ENCODE data around the gene ARHGAP27.

Gene ARHGAP27

DNA sequence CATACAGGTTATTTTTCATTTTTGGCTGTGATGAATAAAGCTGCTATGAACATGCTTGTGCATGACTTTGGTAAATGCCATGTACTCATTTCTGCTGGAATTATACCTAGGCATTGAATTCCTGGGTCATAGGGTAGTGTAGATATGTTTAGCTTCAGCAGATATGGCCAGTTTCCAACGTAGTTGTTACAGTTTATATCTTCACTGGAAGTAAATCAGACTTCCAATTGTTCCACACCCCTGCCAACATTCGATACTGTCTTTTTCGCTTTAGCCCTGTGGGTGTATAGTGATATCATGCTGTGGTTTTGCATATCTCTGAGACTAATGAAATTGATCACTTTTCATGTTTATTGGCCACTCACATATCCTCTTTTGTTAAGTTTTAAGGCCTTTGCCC lies 50.4 kb downstream of the ARHGAP27 start:
- no peak for DNase-seq

DNA sequence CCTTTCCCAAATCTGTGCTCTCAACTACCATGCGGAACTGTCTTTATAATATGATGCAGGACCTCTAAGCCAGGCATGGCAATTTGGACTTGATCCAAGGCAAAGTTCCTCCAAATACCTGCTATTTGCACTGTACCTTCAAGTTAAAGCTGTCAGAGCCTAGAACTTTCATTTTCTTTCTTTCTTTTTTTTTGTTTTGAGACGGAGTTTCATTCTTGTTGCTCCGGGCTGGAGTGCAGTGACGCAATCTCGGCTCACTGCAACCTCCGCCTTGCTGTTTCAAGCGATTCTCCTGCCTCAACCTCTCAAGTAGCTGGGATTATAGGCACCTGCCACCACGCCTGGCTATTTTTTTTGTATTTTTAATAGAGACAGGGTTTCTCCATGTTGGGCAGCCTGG lies 51.7 kb downstream of the ARHGAP27 start:
- DNase-seq, result no peak

DNA sequence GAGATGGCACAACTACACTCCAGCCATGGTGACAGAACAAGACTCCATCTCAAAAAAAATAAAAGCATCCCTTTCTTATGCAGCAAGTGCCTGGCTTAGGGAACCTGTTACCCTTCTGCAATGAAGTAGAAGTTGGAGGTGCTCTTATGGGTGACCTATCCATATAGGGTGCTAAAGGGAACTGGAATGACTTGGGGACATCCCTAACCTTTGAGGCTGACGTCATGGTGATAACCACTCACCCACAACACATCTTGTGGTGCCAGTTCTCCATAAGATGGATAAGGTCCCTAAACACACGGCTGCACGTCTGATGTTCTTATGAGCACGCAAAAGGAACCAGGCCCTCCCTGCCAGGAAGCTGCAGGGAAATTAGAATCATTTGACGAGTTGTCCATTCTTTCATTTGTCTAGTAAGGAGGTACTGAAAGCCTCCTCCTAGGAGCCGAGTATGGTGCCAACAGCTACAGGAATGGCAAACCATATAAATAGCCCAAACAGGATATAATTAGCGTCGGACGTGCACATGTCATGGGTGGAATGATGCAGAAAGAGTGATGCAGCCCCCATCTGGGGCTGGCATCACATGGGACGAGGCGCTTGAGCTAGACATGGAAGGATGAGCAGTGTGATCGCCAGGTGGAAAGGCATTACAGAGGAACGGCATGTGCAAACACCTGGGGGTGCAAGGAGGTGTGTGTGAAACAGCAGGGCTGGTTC lies 52.5 kb downstream of the ARHGAP27 start:
- DNase-seq, result no peak

DNA sequence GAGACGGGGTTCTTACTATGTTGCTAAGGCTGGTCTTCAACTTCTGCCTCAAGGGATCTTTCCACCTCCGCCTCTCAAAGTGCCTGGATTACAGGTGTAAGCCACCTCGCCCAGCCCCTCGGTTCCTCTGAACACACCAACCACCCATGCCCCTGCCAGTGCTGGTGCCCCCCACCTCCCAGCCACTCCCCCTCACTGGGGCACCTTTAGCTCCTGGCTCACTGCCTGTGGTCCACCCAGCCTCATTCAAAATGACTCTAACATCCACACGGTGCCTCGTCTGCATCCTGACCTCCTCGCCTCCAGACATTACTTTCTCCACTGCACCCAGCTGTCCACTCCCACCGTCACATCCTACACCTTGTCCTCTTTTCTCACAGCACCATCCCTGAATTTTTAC lies 55.3 kb downstream of the ARHGAP27 start:
- DNase-seq, result no peak

DNA sequence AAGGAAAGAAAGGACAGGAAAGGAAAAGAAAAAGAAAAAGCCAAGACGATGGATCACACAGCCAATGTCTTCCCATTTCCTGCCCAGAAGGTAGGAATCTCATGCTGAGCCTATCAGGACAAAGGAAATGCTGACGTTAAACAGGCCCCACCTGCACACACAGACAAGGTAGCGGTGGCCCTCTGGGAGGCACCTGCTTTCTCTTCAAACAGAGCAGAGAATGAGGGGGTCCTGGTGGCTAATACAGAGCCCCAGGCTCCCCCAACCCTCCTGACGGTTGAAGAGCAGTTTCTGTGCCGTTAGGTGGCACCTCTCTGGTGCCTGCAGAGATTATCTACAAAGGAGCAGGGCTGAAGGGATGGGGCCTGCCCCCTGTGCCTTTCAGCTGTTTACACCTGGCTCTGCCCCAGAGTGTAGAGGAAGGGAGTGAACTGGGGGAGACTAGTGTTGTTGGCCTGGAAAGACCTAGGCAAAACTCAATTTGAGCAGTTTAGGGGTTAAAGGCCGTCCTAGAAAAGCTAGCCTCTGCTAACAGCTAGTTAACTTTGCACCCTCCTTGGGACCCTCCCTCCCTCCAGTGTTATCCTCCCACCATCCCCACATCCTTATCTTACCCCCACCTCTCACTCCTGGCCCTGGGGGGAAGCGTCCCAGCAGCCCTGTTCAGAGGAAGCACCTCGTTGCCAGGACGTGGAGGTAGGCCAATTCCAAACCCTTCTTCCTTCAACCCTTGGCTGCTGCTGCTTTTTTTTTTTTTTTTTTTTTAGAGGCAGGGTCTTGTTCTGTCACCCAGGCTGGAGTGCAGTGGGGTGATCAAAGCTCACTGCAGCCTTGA lies 56.3 kb downstream of the ARHGAP27 start:
- DNase-seq, result no peak

DNA sequence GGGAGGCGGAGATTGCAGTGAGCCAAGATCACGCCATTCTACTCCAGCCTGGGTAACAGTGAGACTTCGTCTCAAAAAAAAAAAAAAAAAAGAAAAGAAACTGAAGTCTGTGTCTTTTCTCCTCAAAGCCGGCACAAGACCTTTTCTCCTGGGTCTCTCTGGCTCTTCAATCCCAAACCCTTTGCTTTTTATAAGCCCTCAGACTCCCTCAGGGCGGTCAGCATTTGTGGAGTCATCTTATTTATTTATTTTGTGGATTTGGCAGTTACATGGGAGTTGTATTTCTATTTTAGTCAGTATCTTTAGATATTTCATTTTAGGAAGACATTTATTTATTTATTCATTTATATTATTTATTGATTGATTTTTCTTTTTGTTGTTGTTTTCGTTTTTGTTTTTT lies 58.2 kb downstream of the ARHGAP27 start:
- no peak for DNase-seq

DNA sequence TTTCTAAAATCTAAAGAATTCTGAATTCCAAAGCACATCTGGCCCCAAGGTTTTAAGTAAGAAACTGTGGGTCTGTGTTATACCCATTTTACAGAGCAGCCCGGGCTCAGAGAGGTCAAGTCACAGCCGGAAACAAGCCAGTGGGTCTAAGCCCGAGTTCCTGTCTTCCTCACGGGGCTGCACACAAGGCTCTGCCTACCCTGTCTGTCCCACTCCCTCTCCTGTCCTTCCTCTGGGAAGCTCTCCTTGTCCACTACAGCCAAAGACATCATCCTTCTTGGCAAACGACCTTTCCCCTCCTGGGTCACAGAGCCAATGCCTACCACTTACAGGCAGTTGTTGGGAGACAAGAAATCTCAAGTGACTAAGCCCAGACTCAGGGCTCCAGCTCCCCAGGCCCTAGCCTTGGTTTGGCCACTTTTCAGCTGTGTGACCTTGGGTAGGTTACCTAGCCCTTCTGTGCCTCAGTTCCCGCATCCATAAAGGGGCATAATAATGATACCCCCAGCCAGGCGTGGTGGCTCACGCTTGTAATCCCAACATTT lies 60.3 kb downstream of the ARHGAP27 start:
- no peak for DNase-seq

DNA sequence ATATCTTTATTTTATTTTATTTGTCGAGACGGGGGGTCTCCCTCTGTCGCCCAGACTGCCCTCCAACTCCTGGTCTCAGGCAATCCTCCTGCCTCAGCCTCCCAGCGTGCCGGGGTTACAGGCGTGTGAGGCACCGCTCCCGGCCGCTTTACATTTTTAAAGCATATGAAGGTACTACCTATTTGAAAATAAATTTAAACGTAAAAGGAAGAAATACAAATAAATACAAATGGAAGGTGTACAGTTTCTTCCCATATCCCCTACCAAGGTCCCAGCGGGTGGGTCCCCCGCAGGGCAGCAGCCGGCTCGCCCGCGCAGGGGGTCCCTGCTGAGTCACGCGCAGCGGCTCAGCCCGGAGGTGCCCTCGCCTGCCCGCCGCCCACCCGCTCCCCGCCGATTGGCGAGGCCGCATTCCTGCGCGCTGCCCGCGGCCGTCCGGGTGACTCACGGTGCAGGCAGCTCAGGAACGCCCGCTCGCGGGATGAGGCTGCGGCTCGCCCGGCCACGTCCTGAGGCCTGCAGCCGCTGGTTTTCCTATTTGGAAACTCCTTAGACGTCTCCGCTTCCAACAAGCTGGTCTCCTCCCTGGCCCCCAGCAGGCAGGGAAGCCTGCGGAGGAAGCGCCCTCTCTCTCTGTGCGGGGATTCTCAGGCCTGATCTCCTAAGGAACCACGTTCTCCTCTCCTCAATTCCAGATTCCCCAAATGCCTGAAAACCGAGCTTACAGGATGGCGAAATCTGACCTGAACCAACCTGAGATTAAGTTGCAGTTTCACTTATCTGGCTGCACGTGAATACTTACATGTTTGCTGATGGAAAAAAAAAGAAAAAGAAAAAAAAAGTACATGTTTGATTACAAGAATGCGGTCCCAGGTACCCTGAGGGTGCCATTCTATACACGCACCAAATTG lies 61.0 kb downstream of the ARHGAP27 start:
- peak; percentile 21 to 25 for DNase-seq

DNA sequence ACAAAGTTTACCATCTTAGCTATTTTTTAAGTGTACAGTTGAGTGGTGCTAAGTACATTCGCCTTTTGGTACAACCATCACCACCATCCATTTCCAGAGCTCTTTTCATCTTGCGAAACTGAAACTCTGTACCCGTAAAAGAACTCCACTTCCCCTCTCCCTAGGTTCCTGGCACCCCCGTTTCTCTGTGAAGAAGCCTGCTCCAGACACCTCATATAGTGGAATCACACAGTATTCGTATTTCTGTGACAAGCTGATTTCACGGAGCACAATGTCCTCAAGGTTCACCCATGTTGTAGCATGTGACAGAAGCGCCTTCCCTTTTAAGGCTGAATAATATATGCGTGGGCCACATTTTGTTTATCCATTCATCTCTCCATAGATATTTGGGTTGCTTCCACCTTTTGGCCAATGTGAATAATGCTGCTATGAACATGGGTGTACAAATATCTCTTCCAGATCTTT lies 61.7 kb downstream of the ARHGAP27 start:
- DNase-seq, result no peak

DNA sequence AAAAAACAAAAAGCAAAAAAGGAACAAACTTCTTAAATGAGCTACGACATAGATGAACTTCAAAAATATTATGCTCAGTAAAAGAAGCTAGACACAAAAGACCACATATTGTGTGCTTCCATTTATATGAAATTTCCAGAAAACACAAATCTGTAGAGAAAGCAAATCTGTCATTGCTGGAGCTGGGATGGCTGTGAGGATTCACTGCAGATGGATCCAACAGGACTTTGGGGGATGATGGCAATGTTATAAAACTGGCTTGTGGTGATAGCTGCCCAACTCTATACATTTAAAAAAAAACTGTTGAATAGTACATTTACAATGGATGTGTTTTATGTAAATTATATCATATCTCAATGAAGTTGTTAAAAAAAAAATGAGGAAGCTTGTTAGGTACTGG lies 63.2 kb downstream of the ARHGAP27 start:
- DNase-seq, result no peak

DNA sequence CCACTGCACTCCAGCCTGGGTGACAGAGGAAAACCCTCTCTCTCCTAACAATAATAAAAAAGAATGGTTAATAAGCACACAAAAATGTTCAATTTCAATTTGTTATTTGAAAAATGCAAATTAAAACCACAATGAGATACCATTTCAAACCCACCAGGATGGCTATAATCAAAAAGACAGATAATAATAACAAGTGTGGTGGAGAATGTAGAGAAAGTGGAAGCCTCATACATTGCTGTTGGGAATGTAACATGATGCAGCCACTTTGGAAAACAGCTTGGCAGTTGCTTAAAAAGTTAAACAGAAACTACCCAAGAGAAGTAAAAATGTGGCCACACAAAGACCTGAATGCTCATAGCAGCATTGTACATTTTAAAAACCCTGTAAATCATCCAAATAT lies 64.0 kb downstream of the ARHGAP27 start:
- DNase-seq, result no peak

DNA sequence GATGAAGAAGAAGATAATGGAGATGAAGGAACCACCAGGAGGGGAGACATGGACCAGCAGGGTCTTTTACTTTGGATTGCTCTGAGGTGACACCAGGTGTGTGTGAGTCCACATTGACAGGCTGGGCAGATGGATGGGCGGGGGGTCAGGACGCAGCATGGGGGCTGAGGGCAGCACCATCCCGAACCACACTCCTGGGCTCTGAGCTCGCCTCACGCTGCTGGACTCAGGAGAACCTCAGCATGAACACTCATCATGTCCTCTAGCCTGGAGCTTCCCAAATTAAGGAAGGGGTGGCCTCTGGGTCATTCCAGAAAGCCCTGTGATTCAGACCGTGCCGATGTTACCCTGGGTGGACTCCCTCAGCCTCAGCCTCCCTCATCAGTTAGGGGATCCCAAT lies 65.5 kb downstream of the ARHGAP27 start:
- no peak for DNase-seq

DNA sequence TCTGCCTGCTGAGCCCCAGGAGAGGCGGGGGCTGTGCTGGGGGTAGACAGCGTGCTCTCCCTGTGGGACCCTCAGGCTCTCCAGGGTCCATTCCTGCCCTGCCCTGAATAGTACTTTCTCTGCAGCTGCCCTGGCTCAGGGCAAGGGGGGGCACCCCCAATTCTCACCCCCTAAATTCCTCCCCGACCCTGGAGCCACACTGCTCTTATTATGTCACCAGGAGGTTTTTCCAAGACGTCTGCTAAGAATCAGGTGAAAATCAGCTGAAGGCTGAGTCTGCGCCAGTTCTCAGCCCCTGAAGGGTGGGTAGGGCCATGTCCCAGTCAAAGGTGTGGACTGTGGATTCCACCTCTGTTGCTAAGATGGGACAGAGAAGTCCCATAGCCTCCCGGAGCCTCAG lies 66.0 kb downstream of the ARHGAP27 start:
- no peak for DNase-seq

DNA sequence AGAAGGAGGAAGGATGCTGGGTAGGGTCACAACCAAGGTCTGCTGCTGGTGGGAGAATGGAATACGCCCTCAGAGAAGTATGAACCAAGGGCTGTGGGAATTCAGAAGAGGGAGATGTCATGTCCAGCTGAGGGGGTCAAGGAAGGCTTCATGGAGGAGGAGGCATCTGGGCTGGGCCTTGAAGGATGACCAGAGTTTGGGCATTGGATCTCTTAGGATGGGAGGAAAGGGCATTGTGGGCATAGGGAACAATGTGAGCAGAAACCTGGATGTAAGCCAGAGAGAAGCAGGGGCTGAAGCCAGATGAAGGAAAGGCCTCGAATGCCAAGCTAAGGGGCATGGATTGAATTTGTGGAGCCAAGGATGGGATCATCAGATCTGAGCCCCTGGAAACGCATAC lies 66.6 kb downstream of the ARHGAP27 start:
- no peak for DNase-seq

DNA sequence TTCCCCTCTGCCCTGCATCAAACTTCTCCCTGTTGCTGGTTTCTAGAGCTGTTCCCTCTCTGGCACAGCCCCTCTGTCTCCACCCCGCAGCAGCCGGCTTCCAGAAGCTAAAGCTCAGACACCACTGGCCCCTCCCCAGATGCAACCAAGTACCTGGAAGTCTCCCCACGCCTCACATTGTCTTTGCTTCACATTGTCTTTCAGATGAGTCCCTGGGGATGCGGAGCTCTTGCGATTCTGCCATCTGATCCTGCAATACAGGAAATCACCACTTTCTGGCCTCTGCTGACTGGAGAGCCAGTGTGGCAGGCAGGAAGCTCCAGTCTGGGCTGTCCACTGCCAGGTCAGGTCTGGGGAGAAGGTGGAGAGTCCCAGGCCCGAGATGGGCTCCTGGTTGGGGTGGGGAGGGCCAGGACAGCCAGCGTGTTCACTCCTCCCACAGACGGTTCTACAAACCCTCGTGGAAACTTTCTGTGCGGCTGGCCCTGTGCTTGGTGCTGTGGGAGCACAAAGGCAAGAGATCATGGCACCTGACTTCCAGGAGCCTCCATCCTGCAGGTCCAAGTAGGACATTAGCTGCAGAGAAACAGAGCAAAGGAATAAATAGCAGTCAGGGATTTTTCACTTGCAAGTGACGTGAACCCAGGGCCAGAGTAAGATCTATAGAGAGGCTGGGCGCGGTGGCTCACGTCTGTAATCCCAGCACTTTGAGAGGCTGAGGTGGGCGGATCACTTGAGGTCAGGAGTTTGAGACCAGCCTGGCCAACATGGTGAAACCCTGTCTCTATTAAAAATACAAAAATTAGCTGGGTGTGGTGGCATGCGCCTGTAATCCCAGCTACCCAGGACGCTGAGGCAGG lies 67.9 kb downstream of the ARHGAP27 start:
- DNase-seq, result no peak

DNA sequence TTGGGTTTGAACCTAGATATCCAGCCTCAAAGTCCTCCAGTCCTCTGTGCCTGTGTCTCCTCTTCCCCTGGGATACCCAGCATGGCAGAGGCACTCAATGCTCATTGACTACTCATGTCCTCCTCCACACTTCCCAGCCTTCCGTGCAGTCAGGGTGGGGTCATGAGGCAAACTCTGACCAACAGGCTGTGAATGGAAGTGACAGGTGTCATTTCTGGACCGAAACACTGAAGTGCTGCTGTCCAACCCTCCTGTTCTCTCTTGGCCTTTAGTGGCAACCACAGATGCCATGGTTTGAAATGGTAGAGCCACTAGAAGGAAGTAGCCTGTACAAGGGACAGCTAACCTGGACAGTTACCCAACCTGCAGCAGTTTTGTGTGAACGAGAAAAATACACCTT lies 69.2 kb downstream of the ARHGAP27 start:
- DNase-seq, result no peak

DNA sequence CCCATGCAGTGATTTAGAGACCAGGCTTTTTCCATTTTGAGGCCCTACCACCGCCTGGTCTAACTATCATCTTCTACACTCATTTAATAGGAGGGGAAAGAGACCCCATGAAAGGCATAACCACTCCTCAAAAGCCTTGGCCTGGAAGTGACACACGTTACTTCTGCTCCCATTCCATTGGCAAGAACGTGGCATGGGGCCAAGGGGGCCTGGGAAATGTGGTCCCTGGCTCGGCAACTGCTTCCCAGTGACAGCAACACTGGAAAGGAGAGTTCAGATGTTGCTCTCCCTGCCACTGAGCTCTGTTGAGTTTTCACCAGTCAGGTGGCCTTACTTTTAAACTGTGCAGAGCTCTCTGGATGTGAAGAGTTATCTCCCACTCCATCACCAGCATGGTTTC lies 70.7 kb downstream of the ARHGAP27 start:
- no peak for DNase-seq

DNA sequence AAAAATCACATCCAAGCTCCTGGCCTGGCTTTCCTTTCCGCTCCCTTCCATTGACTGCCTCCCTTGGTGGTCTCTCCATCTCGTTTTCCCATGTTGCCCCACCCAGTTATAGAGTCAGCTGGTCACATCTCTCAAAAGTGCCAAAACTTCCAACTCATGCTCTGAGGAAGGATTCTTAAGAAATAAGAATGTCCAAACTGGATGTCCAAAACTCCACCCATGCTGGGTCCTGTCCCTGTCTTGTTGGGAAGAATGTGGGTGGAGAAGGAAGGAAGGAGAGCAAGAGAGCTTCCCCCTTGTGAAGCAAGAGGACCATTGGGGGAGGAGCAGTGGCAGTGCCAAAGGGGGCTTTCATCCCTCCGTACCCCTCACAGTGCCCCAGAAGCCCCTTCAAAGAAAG lies 71.2 kb downstream of the ARHGAP27 start:
- no peak for DNase-seq

DNA sequence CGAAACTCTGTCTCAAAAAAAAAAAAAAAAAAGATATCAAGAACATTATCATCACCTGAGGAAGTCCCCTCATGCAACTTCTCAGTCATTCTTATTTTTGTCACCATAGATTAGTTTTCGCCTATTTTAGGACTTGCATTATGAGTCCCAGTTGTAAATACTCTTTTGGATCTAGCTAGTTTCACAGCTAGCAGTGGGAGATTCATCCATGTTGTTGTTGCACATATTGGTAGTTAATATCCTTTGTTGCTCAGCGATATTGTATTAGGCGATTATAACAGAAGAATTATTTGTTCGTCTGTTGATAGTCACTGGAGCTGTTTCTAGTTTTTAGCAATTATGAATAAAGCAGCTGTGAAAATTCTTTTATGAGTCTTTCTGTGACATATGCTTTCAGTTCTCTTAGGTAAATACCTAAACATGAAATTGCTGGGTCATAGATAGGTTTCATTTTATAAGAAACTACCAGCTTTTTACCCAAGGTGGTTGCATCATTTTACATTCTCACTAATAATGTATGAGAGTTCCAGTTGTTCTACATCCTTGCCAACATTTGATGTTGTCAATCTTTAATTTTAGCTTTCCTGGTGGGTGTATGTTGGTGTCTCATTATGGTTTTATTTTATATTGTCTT lies 75.2 kb downstream of the ARHGAP27 start:
- DNase-seq, result no peak

DNA sequence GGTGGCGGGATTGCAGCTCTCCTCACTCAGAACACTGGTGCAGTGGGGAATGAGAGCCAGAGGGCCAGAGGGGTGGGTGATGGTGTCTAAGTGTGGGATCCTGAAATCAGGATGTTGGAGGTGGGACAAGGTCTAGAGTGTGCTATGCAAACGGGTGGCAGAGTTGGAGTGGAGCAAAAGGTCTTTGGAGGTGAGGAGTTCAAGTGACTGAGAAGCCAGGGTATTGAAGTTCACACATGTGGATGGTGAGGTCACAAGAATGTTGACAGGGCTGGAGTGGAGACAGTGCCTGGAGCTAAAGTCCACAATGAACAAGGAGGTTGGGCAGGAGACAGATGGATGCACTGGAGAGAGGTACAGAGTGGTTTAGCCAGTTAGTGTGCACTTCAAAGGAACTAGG lies 77.6 kb downstream of the ARHGAP27 start:
- no peak for DNase-seq

DNA sequence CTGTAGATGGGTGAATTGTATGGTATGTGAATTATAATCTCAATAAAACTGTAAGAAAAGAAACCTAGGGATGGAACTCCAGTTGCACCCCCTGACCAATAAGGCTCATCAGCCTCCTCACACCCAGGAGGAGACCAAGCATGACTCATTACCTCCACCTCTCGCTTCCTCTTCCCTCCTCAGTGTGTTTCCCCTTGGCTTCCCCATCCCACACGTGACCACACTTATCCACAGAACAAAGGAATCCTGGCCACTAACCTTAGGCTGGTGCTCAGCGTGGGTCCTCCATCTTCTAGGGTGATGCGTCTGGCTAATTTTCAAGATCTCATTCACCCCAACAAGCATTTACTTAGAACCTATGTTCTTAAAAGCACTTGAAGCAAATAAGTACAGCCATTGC lies 79.6 kb downstream of the ARHGAP27 start:
- peak; percentile 32 to 43 for DNase-seq

DNA sequence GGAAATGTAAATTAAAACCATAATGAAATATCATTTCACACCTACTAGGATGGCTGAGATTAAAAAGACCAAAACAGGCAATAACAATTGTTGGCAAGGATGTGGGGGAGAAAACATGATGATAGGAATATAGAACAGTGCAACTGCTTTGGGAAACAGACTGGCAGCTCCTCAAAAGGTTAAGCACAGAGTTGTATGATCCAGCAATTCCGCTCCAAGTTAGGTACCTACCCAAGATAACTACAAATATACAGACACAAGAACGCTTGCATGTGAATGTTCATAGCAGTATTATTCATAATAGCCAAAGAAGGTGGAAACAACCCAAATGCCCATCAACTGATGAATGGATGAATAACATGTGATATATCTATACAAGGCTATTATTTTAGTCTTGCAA lies 80.8 kb downstream of the ARHGAP27 start:
- DNase-seq, result no peak

Data from activated CD4-positive, alpha-beta T cell treated with anti-CD3 and anti-CD28 coated beads for 4 hours (primary cell).